Right cardiac atrium (tissue), 5 donors: Measurements from ENCODE around the gene CHST6. TPM values are rescaled to one million over a fixed set of nuclear protein-coding genes. Genes with fewer than 3 reads are reported as not detected.
"Not testable (repeated sequence)": the region's sequence is repeated elsewhere in the genome, so short reads cannot be mapped to it uniquely, and the experiment has no call there.

Experiments
- ATAC-seq, 2 donors: fragments of 200-7000 bp; cut with Tn5 transposase; one replicate each; pipeline versions ENCODE4 v1.8.0 to v1.9.1; 2020; ENCODE audit warnings: moderate library complexity in 2 of 2, mild to moderate bottlenecking in 1 of 2
- DNase-seq, 3 donors: peaks; one replicate each; pipeline ENCODE4 v3.0.0-alpha.2; 2020
- H3K27ac ChIP-seq: one replicate; pipeline ENCODE4 v1.5.1; 2013; ENCODE audit warnings: mild to moderate bottlenecking, low read length, control low read depth, moderate library complexity
- H3K27me3 ChIP-seq: one replicate; pipeline ENCODE4 v1.6.1; 2013; ENCODE audit not compliant: control insufficient read depth, insufficient read depth
- H3K4me1 ChIP-seq: one replicate; pipeline ENCODE4 v1.6.1; 2013; ENCODE audit warnings: low read length; ENCODE audit not compliant: control insufficient read depth, insufficient read depth
- H3K4me3 ChIP-seq: one replicate; pipeline ENCODE4 v1.5.1; 2013; ENCODE audit warnings: low read length, control low read depth
- H3K9me3 ChIP-seq: one replicate; pipeline ENCODE4 v1.6.1; 2013; ENCODE audit warnings: low read length; ENCODE audit not compliant: control insufficient read depth
- WGBS: extraction: QIAGEN DNeasy Blood & Tissue Kit; methylation state at CpG from one replicate; pipeline ENCODE4 v1.1.7; 2013; 5-methylcytosine and 5-hydroxymethylcytosine counted together
- intact Hi-C, 4 donors: fragments of 100-400 bp; cut with DNase I; formaldehyde crosslinking; loops; one replicate each; pipeline versions ENCODE4 v1.11.0 to v1.14.0; 2022 to 2023
- polyA plus RNA-seq: library from polyadenylated mRNA; stranded (reverse); fragments of 200-250 nt; gene quantifications from one replicate; pipeline ENCODE4 v1.2.3, GENCODE V29; 2013
- total RNA-seq, 4 donors: library from RNA; stranded (reverse); fragmentation: NEBNext Ultra II Directional; extraction: Animal tissue kit (Norgen Biotek cat#: 25700); gene quantifications; one replicate each; pipeline ENCODE4 v1.2.1, GENCODE V29; 2021
- donor health status: healthy with polysubstance abuse.
- donor health status: DM: no; HTN: yes; CAD: no.
- donor health status: DM: no; HTN: no; CAD: no.
- donor health status: DM: no; HTN: yes; CAD: no; lungs with severe emphysema.
- donor health status: DM: yes; HTN: yes; CAD: no.

The CHST6 gene
- total and polyA plus RNA-seq, 5 donors, result 1.9 to 9.9 (median 3.6) TPM

DNA sequence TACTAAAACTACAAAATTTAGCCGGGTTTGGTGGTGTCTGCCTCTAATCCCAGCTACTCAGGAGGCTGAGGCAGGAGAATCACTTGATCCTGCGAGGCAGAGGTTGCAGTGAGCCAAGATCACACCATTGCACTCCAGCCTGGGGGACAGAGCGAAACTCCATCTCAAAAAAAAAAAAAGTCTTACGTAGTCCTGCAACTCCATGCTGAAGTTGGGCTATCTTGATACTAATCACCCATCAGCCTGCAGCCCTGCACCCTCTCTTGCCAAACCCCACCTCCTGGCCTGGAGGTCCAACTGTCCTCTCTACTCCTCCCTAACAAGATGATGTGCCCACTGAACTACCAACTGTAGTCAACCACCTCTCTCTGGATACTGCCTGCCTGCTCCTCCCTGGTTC is 35.5 kb downstream of the CHST6 start:
- H3K4me1 ChIP-seq, result no peaks in the 10 kb centered on the region
- intact Hi-C loops, result no loop called here
- H3K4me3 ChIP-seq, result no peak overlapping the region
- 85% methylated on average over 4 of the region's 4 CpGs for WGBS
- DNase-seq (peak in 1 of 3 donors; percentile 46), ATAC-seq (no peak)
- H3K9me3 ChIP-seq, result no peaks in the 10 kb centered on the region
- H3K27ac ChIP-seq, result no peak overlapping the region
- no peaks in the 10 kb centered on the region for H3K27me3 ChIP-seq

GRCh38 chr16:75458439-75458838 is 36.8 kb downstream of the CHST6 start:
- Histone ChIP-seq H3K4me1 (peaks cover 2% of the 10 kb centered on the region), H3K27me3 (no peaks in the 10 kb centered on the region), H3K4me3 (no peak overlapping the region), H3K27ac (no peak overlapping the region), H3K9me3 (no peaks in the 10 kb centered on the region)
- intact Hi-C loops, result no loop called here
- WGBS, result 91% methylated on average over 2 of the region's 2 CpGs
- DNase-seq, result no peak
- ATAC-seq, result no peak

DNA sequence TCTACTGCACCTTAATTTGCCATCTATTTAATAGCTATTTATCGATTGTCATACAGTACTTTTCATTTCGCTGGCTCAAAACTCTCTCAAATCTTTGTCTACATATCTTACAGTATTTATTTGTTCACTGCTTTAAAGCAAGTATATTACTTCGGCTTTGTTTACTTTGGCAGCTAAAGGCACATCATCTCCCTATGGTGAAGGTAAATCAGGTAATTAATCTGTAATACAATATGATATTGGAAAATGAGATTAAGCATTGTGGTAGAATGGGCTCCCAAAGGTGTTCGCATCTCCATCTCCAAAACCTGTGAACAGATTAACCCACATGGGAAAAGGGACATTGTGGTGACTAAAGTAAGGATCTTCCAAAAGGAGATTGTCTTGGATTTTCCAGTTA is 37.2 kb downstream of the CHST6 start:
- 95% methylated on average over 4 of the region's 4 CpGs for WGBS
- no peak overlapping the region for H3K27ac ChIP-seq
- peaks cover 2% of the 10 kb centered on the region for H3K4me1 ChIP-seq
- H3K9me3 ChIP-seq, result no peaks in the 10 kb centered on the region
- H3K27me3 ChIP-seq, result no peaks in the 10 kb centered on the region
- DNase-seq (no peak), ATAC-seq (no peak)
- H3K4me3 ChIP-seq, result no peak overlapping the region
- intact Hi-C loops, result no loop called here

DNA sequence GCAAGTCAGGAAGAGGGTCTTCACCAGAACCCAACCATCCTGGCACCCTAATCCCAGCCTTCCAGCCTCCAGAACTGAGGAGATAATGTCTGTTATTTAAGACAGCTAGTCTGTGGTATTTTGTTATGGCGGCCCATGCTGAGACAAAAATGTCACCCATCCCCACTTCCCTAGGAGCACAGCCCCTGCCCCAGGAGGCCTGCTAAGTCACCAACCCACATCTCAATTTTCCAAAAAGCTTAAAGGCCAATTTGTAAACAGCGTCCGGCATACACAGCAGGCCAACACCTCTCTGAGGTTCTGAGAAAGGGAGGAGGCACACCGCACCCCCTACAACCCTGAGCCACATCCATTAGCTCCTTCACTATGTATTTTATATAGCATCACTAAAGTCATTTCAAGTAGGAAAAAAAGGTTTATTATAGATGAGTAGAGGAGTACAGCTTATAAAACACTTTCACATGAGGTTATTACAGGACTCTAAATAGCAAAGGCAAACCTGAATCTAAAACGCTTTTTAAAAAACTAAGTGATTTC is 37.7 kb downstream of the CHST6 start:
- peaks cover 5% of the 10 kb centered on the region for H3K4me1 ChIP-seq
- H3K27ac ChIP-seq, result no peak overlapping the region
- 95% methylated on average over 5 of the region's 5 CpGs for WGBS
- ATAC-seq, result no peak
- intact Hi-C loops, result no loop called here
- no peak for DNase-seq
- H3K27me3 ChIP-seq, result no peaks in the 10 kb centered on the region
- no peaks in the 10 kb centered on the region for H3K9me3 ChIP-seq
- no peak overlapping the region for H3K4me3 ChIP-seq

DNA sequence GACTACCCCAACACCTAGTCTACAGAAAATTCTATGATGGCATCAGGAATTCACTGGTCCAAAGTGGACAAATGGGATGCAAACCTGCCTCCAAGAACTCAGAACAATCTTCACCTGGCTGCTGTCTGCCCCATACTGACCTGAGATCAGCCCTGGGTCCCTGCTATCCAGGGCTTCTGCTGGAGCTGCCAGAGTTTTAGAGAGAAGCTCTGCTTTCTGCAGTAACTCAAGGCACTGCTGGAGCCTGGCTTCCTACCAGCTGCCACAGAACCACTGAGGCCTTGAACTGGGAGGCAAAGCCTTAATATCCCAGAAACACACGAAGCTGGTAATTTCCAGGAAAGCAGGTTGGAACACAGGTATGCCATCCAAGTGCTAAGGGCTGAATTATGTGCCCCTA is 38.3 kb downstream of the CHST6 start:
- H3K27me3 ChIP-seq, result no peaks in the 10 kb centered on the region
- H3K27ac ChIP-seq, result no peak overlapping the region
- H3K4me3 ChIP-seq, result no peak overlapping the region
- DNase-seq (peak in 1 of 3 donors; percentile 51), ATAC-seq (no peak)
- intact Hi-C loops, result no loop called here
- WGBS, result 78% methylated on average over 1 of the region's 1 CpG
- peaks cover 5% of the 10 kb centered on the region for H3K4me1 ChIP-seq
- no peaks in the 10 kb centered on the region for H3K9me3 ChIP-seq

DNA sequence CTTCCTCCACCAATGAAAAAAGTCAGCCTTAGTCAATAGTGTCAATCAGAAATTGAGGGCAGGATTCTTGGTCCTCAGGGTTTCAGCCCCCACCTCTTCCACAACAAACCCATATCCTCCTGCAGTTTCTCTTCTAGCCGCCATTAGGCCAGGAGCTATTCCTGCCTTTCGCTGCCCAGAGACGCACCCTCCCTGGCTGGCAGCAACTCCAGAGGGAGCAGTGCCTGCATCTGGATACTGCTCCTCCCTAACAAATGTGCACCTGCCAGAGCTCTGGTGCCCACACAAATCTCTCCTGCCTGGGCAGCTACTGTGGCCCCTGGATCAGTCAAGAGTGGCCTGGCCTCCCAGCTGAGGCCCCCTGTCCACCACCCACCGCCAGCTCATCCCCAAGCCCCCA is 38.8 kb downstream of the CHST6 start:
- not testable (repeated sequence) for H3K4me3 ChIP-seq, H3K4me1 ChIP-seq

DNA sequence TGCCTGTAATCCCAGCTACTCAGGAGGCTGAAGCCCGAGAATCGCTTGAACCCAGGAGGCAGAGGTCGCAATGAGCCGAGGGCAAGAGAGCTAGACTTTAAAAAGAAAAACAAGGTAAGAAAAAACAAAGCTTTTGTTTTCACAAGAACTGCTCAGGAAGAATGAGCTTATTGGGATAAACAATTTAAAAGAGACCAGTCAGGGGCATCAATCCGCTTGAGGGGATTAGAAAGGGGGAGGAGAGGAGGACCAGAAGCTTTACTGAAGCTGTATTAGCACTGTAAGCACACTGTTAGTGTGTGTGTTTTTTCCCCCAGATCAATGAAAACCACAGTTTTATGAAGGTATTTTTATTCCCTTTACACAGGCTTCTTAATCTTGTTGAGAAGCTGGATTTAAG is 39.6 kb downstream of the CHST6 start:
- Histone ChIP-seq H3K27me3 (no peaks in the 10 kb centered on the region), H3K4me3 (no peak overlapping the region), H3K27ac (no peak overlapping the region), H3K9me3 (no peaks in the 10 kb centered on the region), H3K4me1 (peaks cover 5% of the 10 kb centered on the region)
- DNase-seq (no peak), ATAC-seq (no peak)
- intact Hi-C loops, result no loop called here
- 84% methylated on average over 5 of the region's 5 CpGs for WGBS

More for the DNA sequence above, 38.8 kb downstream of the CHST6 start:
- H3K27ac ChIP-seq, intact Hi-C loops, H3K9me3 ChIP-seq, H3K27me3 ChIP-seq, DNase-seq: not testable (repeated sequence)
- WGBS, result 86% methylated on average over 4 of the region's 4 CpGs
- ATAC-seq, result peak in 1 of 2 donors; percentile 23

DNA sequence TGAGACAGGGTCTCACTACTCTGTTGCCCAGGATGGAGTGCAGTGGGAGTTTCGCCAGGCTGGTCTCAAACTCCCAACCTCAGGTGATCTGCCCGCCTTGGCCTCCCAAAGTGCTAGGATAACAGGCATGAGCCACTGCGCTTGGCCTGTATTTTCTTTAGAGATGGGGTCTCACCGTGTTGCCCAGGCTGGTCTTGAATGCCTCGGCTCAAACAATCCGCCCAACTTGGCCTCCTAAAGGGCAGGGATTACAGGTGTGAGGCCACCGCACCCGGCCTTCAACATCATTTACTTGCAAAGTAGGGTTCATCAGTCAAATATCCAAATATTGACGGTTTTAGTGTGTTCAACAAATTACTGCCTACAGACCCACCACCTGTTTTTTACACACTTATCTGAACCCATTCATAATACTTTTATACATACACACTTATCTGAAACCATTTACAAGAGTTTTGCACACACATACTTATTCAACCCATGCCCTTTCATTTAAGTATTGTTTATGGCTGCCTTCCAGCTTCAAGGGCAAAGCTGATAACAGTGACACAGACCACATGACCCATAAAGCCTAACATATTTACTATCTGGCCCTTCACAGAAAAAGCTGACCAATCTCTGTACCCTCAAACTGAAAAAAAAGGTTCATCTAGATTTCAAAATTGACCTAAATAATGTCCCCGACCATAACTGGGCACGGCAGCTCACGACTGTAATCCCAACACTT is 42.6 kb downstream of the CHST6 start:
- H3K9me3 ChIP-seq, result no peaks in the 10 kb centered on the region
- H3K27me3 ChIP-seq, result no peaks in the 10 kb centered on the region
- DNase-seq (peak in 1 of 3 donors; percentile 33), ATAC-seq (peak; percentile 54 to 68)
- H3K4me1 ChIP-seq, result peaks cover 5% of the 10 kb centered on the region
- WGBS, result 84% methylated on average over 12 of the region's 12 CpGs
- intact Hi-C loops, result no loop called here
- no peak overlapping the region for H3K27ac ChIP-seq
- H3K4me3 ChIP-seq, result no peak overlapping the region

- intact Hi-C loops, result no loop called here
Observed at GRCh38 chr16:75446416-75446815, 48.8 kb downstream of the CHST6 start.

GRCh38 chr16:75445298-75445697 is 49.9 kb downstream of the CHST6 start:
- Histone ChIP-seq H3K27ac (no peak overlapping the region), H3K9me3 (no peaks in the 10 kb centered on the region), H3K4me3 (no peak overlapping the region), H3K27me3 (no peaks in the 10 kb centered on the region), H3K4me1 (no peaks in the 10 kb centered on the region)
- DNase-seq, result no peak
- no peak for ATAC-seq
- intact Hi-C loops, result no loop called here
- 70% methylated on average over 5 of the region's 5 CpGs for WGBS

More at GRCh38 chr16:75446416-75446815, 48.8 kb downstream of the CHST6 start:
- Histone ChIP-seq H3K4me3 (no peak overlapping the region), H3K27ac (no peak overlapping the region), H3K4me1 (no peaks in the 10 kb centered on the region), H3K27me3 (no peaks in the 10 kb centered on the region), H3K9me3 (no peaks in the 10 kb centered on the region)
- DNase-seq (no peak), ATAC-seq (no peak)

GRCh38 chr16:75443298-75443697 is 51.9 kb downstream of the CHST6 start:
- no peak for DNase-seq
- no peak for ATAC-seq
- H3K4me3 ChIP-seq, result no peak overlapping the region
- H3K4me1 ChIP-seq, result no peaks in the 10 kb centered on the region
- H3K27me3 ChIP-seq, result no peaks in the 10 kb centered on the region
- H3K9me3 ChIP-seq, result no peaks in the 10 kb centered on the region
- no peak overlapping the region for H3K27ac ChIP-seq
- WGBS, result 73% methylated on average over 3 of the region's 3 CpGs
- intact Hi-C loops, result no loop called here
